VCaP (cell line): ENCODE results near the gene STYK1.

Experiments
- H3K27ac ChIP-seq: fragments of 450-650 bp; 2 replicates; pipeline ENCODE4 v1.5.1; 2017
- TF ChIP-seq, protein P1 (sequence below): fragments of 450-650 bp; conservative IDR thresholded peaks from 2 replicates; pipeline ENCODE4 v1.5.1; 2017; ENCODE audit warnings: mild to moderate bottlenecking, moderate library complexity

STYK1 gene, protein sequence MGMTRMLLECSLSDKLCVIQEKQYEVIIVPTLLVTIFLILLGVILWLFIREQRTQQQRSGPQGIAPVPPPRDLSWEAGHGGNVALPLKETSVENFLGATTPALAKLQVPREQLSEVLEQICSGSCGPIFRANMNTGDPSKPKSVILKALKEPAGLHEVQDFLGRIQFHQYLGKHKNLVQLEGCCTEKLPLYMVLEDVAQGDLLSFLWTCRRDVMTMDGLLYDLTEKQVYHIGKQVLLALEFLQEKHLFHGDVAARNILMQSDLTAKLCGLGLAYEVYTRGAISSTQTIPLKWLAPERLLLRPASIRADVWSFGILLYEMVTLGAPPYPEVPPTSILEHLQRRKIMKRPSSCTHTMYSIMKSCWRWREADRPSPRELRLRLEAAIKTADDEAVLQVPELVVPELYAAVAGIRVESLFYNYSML

DNA sequence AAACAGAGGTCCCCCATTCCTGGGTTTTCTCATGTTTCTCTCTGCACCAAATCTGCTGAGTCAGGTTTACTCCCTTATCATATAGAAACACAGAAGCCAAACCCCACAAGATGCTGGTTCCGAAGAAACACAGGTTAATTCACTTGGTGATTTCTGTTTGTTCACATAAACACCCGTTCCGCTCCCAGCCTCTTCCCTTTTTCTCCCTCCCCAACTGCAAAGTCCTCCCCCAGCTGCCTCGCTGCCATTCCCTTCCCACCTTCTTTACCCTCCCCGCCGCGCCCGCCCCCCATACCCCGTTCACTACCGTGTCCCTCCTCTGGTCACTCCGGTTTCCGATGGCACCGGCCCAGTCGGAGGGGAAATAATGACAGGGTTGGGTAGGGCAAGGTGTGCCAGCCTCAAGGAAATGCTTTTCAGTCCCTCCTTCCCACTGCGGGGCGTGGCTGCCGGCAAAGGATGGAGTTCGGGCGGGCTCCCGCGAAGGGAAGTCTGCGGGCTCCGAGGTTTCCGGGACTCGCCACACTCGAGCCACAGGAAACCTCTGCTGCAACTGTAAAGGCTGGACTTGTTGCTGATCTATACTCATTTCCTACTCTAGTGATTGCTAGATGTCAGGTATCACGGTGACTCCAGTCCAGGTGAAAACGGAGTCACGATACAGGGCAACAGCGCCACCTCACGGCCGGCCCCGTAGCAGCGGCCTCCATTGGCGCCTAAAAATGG lies at the start of gene STYK1:
Gene STYK1, minus strand, starts transcription at position 394 of the 726 bp plus-strand sequence. CDS start 39,434 bp downstream, outside the sequence.
- TF ChIP-seq, protein P1, sequence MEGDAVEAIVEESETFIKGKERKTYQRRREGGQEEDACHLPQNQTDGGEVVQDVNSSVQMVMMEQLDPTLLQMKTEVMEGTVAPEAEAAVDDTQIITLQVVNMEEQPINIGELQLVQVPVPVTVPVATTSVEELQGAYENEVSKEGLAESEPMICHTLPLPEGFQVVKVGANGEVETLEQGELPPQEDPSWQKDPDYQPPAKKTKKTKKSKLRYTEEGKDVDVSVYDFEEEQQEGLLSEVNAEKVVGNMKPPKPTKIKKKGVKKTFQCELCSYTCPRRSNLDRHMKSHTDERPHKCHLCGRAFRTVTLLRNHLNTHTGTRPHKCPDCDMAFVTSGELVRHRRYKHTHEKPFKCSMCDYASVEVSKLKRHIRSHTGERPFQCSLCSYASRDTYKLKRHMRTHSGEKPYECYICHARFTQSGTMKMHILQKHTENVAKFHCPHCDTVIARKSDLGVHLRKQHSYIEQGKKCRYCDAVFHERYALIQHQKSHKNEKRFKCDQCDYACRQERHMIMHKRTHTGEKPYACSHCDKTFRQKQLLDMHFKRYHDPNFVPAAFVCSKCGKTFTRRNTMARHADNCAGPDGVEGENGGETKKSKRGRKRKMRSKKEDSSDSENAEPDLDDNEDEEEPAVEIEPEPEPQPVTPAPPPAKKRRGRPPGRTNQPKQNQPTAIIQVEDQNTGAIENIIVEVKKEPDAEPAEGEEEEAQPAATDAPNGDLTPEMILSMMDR, result peak; percentile 98
- H3K27ac ChIP-seq, result peak within 1 kb of the TSS; percentile 89

GRCh38 chr12:10722905-10723746 lies 49.3 kb upstream of the STYK1 start, which contains the start of gene YBX3:
TSS of gene YBX3 (minus strand) at chr12:10723323. CDS start at chr12:10723111, 212 bp downstream.
- TF ChIP-seq, protein P1, result no peak
- H3K27ac ChIP-seq, result peak within 1 kb of the TSS; percentile 97

DNA sequence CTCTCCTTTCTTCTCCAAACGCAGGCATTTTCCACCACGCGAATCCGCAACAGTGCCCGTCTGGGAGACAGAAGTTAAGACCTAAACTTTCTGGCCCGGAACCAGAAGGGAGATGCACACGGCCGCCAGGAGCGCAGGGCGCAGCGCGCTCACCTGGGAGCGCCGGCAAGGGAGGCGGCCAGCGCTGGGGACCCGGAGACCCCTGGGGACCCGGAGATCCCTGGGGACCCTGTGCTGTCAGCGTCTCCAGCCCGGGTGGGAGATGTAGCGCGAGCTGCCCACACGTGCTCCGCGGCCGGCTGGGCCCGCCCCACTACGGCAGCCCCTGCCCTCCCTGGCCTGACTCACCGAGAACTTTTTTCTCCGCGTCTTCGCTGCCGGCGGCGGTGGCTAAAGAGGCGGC lies 48.7 kb upstream of the STYK1 start:
- peak overlapping the region; percentile 97 for H3K27ac ChIP-seq
- TF ChIP-seq, protein P1, result peak; percentile 37

DNA sequence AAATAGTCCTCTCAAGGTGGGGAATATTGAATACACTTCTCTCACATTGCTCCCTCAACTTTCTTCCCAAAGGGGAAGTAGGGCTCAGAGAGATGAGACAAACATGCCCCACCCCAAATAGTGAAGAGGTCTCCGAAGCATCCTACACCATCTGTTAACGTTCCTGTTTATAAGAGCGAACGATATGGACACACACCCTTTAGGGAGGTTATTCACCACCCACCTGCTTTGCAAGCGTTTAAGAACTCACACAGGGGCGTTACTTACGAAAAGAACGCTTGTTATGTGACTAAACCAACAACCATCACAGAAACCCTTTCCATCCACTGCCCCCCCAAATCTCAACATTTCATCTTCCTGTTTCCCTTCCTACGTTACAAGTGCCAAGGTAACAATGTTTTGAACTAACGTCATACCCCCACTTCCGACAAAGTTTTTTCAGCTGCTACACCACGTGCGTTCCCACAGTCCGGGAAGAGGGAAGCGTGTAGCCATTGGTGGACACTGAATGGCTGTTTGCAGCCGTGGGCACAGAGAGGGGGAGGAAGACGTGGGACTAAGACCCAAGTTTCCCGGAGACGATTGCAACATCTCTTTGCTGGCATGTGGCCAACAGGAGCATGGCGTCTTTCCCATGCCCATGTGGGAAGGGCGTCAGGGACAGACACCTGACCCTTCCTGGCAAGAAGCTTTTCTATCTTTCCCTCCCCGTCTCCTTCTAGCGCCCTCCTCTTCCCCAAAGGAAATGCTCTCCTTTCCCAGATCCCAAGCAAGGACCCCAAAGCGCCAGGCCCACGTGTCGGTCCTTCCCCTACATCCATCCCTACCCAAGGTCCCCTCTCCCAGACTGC lies 48.0 kb upstream of the STYK1 start:
- H3K27ac ChIP-seq, result peak overlapping the region; percentile 97

GRCh38 chr12:10720974-10721650 lies 47.3 kb upstream of the STYK1 start:
- H3K27ac ChIP-seq, result peak overlapping the region; percentile 97
- TF ChIP-seq, protein P1, result no peak

More for the DNA sequence above, 48.0 kb upstream of the STYK1 start:
- TF ChIP-seq, protein P1, result no peak

GRCh38 chr12:10719482-10719881 lies 45.6 kb upstream of the STYK1 start:
- peak overlapping the region; percentile 97 for H3K27ac ChIP-seq
- TF ChIP-seq, protein P1, result no peak
